ENCODE measurements around the gene ZNF831.

DNA sequence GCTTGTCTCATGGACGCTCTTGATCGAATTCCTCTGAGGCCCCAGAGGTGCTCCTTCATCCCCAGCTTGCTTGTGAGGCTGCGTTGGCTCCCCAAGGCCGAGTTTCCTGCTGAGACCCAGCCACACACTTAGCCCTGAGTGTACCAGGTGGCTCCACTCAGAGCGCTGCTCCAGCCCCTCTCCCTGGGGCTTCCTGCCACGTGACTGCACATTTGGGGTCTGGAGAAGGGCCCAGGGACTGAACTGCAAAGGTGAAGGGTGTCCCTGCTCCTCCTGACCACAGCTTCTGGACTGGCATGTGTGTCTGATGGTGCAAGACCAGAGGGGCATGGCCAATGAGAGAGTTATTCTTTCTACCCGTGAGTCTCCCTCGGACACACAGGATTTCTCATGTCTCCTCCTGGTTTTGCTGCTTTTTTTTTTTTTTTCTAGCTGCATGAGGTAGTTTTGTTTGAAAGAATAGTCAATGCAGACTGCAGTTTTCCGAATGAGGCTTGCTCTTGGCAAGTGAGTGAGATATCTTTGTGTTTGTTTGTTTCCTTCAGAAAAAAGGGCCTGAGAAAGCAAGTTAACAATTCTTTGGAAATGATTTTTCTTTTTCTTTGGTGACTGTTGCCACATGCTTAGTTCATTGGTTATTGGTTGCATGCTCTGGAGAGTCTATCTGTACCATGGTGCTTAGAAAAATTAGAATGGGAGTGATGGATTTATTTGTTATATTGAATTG, 3.1 kb upstream of the ZNF831 start:
- TF ChIP-seq, protein P1, sequence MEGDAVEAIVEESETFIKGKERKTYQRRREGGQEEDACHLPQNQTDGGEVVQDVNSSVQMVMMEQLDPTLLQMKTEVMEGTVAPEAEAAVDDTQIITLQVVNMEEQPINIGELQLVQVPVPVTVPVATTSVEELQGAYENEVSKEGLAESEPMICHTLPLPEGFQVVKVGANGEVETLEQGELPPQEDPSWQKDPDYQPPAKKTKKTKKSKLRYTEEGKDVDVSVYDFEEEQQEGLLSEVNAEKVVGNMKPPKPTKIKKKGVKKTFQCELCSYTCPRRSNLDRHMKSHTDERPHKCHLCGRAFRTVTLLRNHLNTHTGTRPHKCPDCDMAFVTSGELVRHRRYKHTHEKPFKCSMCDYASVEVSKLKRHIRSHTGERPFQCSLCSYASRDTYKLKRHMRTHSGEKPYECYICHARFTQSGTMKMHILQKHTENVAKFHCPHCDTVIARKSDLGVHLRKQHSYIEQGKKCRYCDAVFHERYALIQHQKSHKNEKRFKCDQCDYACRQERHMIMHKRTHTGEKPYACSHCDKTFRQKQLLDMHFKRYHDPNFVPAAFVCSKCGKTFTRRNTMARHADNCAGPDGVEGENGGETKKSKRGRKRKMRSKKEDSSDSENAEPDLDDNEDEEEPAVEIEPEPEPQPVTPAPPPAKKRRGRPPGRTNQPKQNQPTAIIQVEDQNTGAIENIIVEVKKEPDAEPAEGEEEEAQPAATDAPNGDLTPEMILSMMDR (IDR thresholded peaks at IDR 0.05 in 4 of 5, conservative IDR thresholded peaks at IDR 0.05 in 1 of 5): no peak
- no peak for TF ChIP-seq POLR2A (IDR thresholded peaks at IDR 0.05)
